ENCODE results near the gene BBS2.
"Not testable (repeated sequence)": the region's sequence is repeated elsewhere in the genome, so short reads cannot be mapped to it uniquely, and the experiment has no call there.

The BBS2 gene

GRCh38 chr16:56530872-56531271 is 11.0 kb upstream of the BBS2 start:
- H3K4me3 ChIP-seq (ENCODE audit: low read length), result no peak overlapping the region
- no peak for DNase-seq (ENCODE audit: low read depth, low spot score)

- no peak overlapping the region for H3K4me3 ChIP-seq (ENCODE audit: low read length)
- DNase-seq (ENCODE audit: low read depth, low spot score), result no peak
Observed at GRCh38 chr16:56525236-56525635, 5.4 kb upstream of the BBS2 start.

DNA sequence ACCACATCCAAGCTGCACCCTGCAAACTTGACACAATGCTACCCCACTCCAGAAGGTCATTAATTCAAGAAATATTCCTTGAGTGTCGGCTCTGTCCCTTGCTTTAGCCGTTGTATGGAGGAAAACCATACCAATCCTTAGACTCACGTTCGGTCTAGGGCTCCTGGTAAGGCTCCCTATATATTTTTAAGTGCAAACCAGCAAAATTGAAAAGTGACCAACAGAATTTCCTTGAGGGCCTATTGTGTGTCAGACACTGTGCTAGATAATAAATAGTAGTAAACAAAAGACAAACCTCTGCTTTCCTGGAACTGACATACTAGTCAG is 390 bp upstream of the BBS2 start:
- no peak for DNase-seq (ENCODE audit: low read depth, low spot score)
- peak overlapping the region; percentile 74 for H3K4me3 ChIP-seq (ENCODE audit: low read length)

DNA sequence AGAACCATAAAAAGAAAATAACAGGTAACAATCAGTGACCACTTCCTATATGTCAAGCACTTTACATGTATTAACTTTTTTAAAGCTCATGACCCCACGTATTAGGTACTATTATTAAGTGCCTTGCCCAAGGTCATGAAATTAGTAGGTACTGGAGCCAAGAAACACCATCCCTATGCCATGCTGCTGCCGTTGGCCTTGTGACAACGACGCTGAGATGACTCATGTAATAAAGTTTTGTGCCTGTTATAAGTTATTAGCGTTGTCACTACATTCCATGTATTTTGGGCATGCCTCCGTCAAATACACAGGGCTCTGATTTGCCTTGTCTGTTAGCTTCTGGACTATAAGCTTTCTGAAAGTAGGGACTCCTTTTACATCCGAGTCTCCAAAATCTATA is 1.4 kb downstream of the BBS2 start:
- no peak overlapping the region for H3K4me3 ChIP-seq (ENCODE audit: low read length)
- no peak for DNase-seq (ENCODE audit: low read depth, low spot score)

- DNase-seq (ENCODE audit: low read depth, low spot score), result no peak
- H3K4me3 ChIP-seq (ENCODE audit: low read length), result no peak overlapping the region
Observed at GRCh38 chr16:56517206-56517605, 2.6 kb downstream of the BBS2 start.

DNA sequence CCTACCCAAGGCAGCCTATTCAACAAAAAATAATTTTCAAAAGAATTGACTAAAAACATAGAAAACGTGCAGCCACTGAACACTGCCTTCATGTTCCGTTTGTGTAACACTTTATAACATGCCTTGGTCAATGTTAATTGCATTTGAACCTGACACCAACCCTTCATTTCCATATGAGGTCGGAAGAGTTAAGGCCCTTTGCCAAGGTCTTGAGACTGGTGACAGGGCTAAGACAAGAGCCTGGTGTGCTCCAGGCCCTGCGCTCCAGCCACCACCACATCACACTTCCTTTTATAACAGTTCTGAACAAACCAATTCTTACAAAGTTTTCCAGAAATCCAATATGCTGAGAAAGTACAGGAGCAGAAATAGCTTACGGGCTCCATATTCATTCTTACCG is 4.2 kb downstream of the BBS2 start:
- DNase-seq (ENCODE audit: low read depth, low spot score), result no peak
- no peak overlapping the region for H3K4me3 ChIP-seq (ENCODE audit: low read length)

DNA sequence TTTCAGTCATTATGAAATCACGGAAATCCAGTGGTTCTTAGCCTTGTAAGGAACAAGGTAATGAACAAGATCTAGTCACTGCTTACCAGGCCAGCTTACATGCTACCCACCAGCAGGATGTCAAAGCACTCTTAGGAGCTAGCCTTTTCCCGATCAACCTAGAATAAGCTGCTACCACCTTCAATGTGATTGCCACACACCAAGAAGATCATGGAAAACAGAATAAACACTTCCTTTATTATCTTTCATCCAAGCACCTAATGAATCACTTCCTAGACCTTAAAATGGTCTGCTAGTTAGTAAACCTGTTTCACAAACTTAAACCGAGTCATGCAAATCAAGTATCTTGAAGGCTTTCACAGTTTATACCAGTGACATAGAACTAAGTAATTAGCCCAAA is 5.0 kb downstream of the BBS2 start:
- H3K4me3 ChIP-seq (ENCODE audit: low read length), result no peak overlapping the region
- no peak for DNase-seq (ENCODE audit: low read depth, low spot score)

GRCh38 chr16:56513972-56514371 is 5.9 kb downstream of the BBS2 start:
- peak; percentile 63 for DNase-seq (ENCODE audit: low read depth, low spot score)
- H3K4me3 ChIP-seq (ENCODE audit: low read length), result no peak overlapping the region

GRCh38 chr16:56513091-56513490 is 6.7 kb downstream of the BBS2 start:
- no peak for DNase-seq (ENCODE audit: low read depth, low spot score)
- no peak overlapping the region for H3K4me3 ChIP-seq (ENCODE audit: low read length)

- no peak for DNase-seq (ENCODE audit: low read depth, low spot score)
- no peak overlapping the region for H3K4me3 ChIP-seq (ENCODE audit: low read length)
Observed at GRCh38 chr16:56512025-56512424, 7.8 kb downstream of the BBS2 start.

GRCh38 chr16:56510544-56510943 is 9.3 kb downstream of the BBS2 start:
- DNase-seq (ENCODE audit: low read depth, low spot score), result no peak
- H3K4me3 ChIP-seq (ENCODE audit: low read length), result no peak overlapping the region

- no peak for DNase-seq (ENCODE audit: low read depth, low spot score)
- H3K4me3 ChIP-seq (ENCODE audit: low read length), result no peak overlapping the region
Observed at GRCh38 chr16:56506941-56507340, 12.9 kb downstream of the BBS2 start.

DNA sequence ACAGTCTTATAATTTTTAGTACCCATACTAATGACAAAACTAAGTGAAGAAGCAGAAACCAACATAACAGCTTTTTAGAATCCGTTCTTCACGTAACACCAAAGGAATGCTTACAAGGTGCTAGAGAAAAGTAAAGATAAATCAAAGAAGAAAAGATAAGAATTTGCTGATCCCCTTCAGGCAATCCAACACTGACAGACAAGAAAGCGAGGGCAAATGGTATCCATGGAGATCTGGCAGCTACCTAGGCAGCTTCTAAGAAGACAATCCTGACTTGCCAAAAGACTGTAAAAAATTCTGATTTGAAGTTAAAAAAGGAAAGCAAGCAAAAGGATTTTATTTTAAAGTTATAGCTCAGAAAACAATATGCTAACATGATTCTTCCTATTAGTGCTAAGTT is 14.6 kb downstream of the BBS2 start:
- no peak overlapping the region for H3K4me3 ChIP-seq (ENCODE audit: low read length)
- DNase-seq (ENCODE audit: low read depth, low spot score), result no peak

DNA sequence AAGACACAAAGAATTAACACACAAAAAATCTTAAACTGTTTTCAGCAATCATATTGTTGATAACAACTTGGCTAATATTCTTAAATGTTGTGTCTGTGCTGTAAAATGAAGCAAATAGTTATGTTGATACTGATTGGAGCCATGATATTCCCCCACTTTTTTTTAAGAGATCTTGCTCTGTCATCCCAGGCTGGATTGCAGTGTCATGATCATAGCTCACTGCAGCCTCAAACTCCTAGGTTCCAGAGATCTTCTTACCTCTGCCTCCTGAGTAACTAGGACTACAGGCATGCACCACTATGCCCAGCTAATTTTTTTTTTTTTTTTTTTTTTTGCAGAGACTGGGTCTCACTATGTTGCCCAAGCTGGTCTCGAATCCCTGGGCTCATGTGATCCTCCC is 26.0 kb downstream of the BBS2 start:
- no peak overlapping the region for H3K4me3 ChIP-seq (ENCODE audit: low read length)
- DNase-seq (ENCODE audit: low read depth, low spot score), result no peak

DNA sequence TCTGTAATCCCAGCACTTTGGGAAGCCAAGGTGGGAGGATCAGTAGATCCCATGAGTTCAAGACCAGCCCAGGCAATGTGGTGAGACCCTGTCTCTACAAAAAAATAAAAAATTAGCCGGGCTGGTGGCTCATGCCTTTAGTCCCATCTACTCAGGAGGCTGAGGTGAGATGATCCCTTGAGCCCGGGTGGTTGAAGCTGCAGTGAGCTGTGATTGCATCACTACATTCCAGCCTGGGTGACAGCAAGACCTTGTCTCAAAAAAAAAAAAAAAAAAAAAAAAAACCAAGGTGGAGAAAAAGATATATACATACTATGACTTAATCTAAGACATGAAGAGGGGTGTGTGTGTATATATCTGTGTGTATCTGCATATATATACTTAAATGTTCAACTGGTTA is 26.7 kb downstream of the BBS2 start:
- no peak overlapping the region for H3K4me3 ChIP-seq (ENCODE audit: low read length)
- no peak for DNase-seq (ENCODE audit: low read depth, low spot score)

- no peak for DNase-seq (ENCODE audit: low read depth, low spot score)
- H3K4me3 ChIP-seq (ENCODE audit: low read length), result no peak overlapping the region
Observed at GRCh38 chr16:56491657-56492261, 28.1 kb downstream of the BBS2 start.

- H3K4me3 ChIP-seq (ENCODE audit: low read length); DNase-seq (ENCODE audit: low read depth, low spot score): not testable (repeated sequence)
Observed at GRCh38 chr16:56488868-56489267, 31.0 kb downstream of the BBS2 start.

DNA sequence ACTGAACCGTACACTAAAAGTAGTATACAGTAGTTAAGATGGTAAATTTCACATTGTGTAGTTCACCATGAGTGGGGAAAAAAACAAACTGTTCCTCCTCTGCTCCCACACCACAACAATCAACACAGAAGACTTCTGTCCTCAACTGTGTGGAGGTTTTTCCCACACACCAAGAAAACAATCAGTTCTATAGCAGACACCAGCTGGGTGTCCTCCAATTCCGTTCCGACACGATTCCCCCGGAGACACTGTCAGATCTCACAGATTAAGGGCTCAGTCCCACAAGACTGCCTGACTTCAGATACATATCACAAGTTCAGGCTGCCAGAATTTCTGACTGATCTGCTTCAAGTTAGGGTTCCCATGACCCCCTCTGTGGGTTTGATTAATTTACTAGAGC is 31.8 kb downstream of the BBS2 start:
- no peak for DNase-seq (ENCODE audit: low read depth, low spot score)
- H3K4me3 ChIP-seq (ENCODE audit: low read length), result no peak overlapping the region

DNA sequence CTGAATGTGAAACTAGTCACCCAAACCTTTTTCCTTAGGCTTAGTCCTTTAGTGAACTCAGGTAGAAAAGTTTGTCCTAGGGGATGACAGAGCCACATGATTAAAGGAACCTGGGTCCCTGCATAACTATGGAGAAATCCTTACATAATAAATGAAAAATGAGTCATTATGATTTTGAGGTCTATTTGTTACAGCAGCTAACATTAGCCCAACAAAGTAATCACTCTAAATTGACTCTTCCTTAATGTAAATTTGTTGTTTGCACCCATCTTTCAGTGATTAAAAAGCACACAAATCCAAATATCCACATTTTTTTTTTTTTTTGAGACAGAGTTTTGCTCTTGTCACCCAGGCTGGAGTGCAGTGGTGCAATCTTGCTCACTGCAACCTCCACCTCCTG is 36.4 kb downstream of the BBS2 start:
- no peak for DNase-seq (ENCODE audit: low read depth, low spot score)
- H3K4me3 ChIP-seq (ENCODE audit: low read length), result no peak overlapping the region

GRCh38 chr16:56482683-56483236 is 37.1 kb downstream of the BBS2 start:
- DNase-seq (ENCODE audit: low read depth, low spot score), result no peak

GRCh38 chr16:56481468-56482122 is 38.2 kb downstream of the BBS2 start:
- DNase-seq (ENCODE audit: low read depth, low spot score), result no peak
- H3K4me3 ChIP-seq (ENCODE audit: low read length), result no peak overlapping the region

More at GRCh38 chr16:56482683-56483236, 37.1 kb downstream of the BBS2 start:
- H3K4me3 ChIP-seq (ENCODE audit: low read length), result no peak overlapping the region

Data from Jurkat, Clone E6-1 (cell line).